ENCODE measurements around the gene TAF6L.

GRCh38 chr11:62727165-62727871, 43.9 kb upstream of the TAF6L start, which contains the start of gene HNRNPUL2:
- TF ChIP-seq CTCF (optimal IDR thresholded peaks at IDR 0.05 in 1 of 3, IDR thresholded peaks at IDR 0.05 in 1 of 3, conservative IDR thresholded peaks at IDR 0.05 in 1 of 3; ENCODE audit: extremely low read depth in 1 of 3, insufficient read depth in 2 of 3, low read length in 3 of 3) (no peak), EZH2 (IDR thresholded peaks at IDR 0.05; ENCODE audit: low read length) (no peak)

All from keratinocyte (primary cell).